HEK293 (cell line): ENCODE measurements around the gene USP13.

ENCODE experiments used
- CTCF ChIA-PET: fragments of 350-600 bp; formaldehyde crosslinking; extraction: SDS; loops from one replicate; lab custom pipeline; 2021; ENCODE audit warnings: antibody characterized with exemption; lab: Yijun Ruan, JAX
- POLR2A ChIA-PET: fragments of 300-600 bp; formaldehyde crosslinking; extraction: SDS; loops from one replicate; lab custom pipeline; 2020; ENCODE audit warnings: antibody characterized with exemption, inconsistent platforms; lab: Yijun Ruan, JAX
- H3K27ac ChIP-seq: fragments of 200-500 bp; sonication (Bioruptor generic); 2 replicates; pipeline ENCODE4 v1.5.1; 2014; ENCODE audit warnings: low read depth, low read length, control low read depth, inconsistent platforms; ENCODE audit errors: extremely low read depth
- H3K36me3 ChIP-seq, 2 experiments: fragments of 200-500 bp in 1 of 2; sonication (Bioruptor generic) in 1 of 2; 1 replicate in 1 of 2; 2 replicates in 1 of 2; pipeline ENCODE4 v1.5.1; 2014 to 2017; ENCODE audit warnings: inconsistent platforms in 2 of 2, low read length in 2 of 2; ENCODE audit not compliant: control insufficient read depth in 2 of 2, insufficient read depth in 1 of 2
- H3K4me1 ChIP-seq: fragments of 200-500 bp; sonication (Bioruptor generic); 2 replicates; pipeline ENCODE4 v1.5.1; 2014; ENCODE audit warnings: mild to moderate bottlenecking, low read length, inconsistent platforms; ENCODE audit not compliant: control insufficient read depth, insufficient read depth
- H3K4me3 ChIP-seq: 2 replicates; pipeline ENCODE4 v1.5.1; 2011; ENCODE audit warnings: low read depth, mild to moderate bottlenecking, control low read depth, low read length, moderate library complexity
- H3K9me3 ChIP-seq: fragments of 200-500 bp; sonication (Bioruptor generic); 2 replicates; pipeline ENCODE4 v1.5.1; 2014; ENCODE audit warnings: low read depth, low read length, inconsistent platforms; ENCODE audit not compliant: control insufficient read depth, insufficient read depth
- HIC1 ChIP-seq: fragments of 450-650 bp; formaldehyde crosslinking; IDR thresholded peaks from 2 replicates; pipeline ENCODE4 v1.5.1; 2016; ENCODE audit warnings: missing biosample characterization, missing genetic modification characterization
- OSR2 ChIP-seq: fragments of 450-650 bp; formaldehyde crosslinking; IDR thresholded peaks from 2 replicates; pipeline ENCODE4 v1.5.1; 2016; ENCODE audit warnings: missing biosample characterization, missing genetic modification characterization
- PRDM6 ChIP-seq: fragments of 450-650 bp; formaldehyde crosslinking; IDR thresholded peaks from 2 replicates; pipeline ENCODE4 v1.5.1; 2017; ENCODE audit warnings: missing biosample characterization, missing genetic modification characterization
- REST ChIP-seq: fragments of 450-650 bp; formaldehyde crosslinking; IDR thresholded peaks from 2 replicates; pipeline ENCODE4 v1.5.1; 2016; ENCODE audit warnings: missing biosample characterization, missing genetic modification characterization
- YY1 ChIP-seq: fragments of 450-650 bp; formaldehyde crosslinking; IDR thresholded peaks from 2 replicates; pipeline ENCODE4 v1.5.1; 2018; ENCODE audit warnings: missing biosample characterization, missing genetic modification characterization
- ZBTB49 ChIP-seq: fragments of 450-650 bp; formaldehyde crosslinking; IDR thresholded peaks from 2 replicates; pipeline ENCODE4 v1.5.1; 2016; ENCODE audit warnings: missing biosample characterization, missing genetic modification characterization, low read depth
- ZBTB7A ChIP-seq: fragments of 450-650 bp; formaldehyde crosslinking; IDR thresholded peaks from 2 replicates; pipeline ENCODE4 v1.5.1; 2016; ENCODE audit warnings: low read depth, missing biosample characterization, missing genetic modification characterization
- ZFP3 ChIP-seq: fragments of 450-650 bp; formaldehyde crosslinking; IDR thresholded peaks from 2 replicates; pipeline ENCODE4 v1.5.1; 2016; ENCODE audit warnings: low read depth, missing biosample characterization, missing genetic modification characterization
- ZNF10 ChIP-seq: fragments of 450-650 bp; formaldehyde crosslinking; IDR thresholded peaks from 2 replicates; pipeline ENCODE4 v1.5.1; 2017; ENCODE audit warnings: missing biosample characterization, missing genetic modification characterization
- ZNF133 ChIP-seq: fragments of 450-650 bp; formaldehyde crosslinking; IDR thresholded peaks from 2 replicates; pipeline ENCODE4 v1.5.1; 2016; ENCODE audit warnings: missing biosample characterization, missing genetic modification characterization
- ZNF223 ChIP-seq: fragments of 450-650 bp; formaldehyde crosslinking; IDR thresholded peaks from 2 replicates; pipeline ENCODE4 v1.5.1; 2016; ENCODE audit warnings: missing biosample characterization, missing genetic modification characterization
- ZNF248 ChIP-seq: fragments of 450-650 bp; formaldehyde crosslinking; IDR thresholded peaks from 2 replicates; pipeline ENCODE4 v1.5.1; 2017; ENCODE audit warnings: missing biosample characterization, missing genetic modification characterization
- ZNF266 ChIP-seq: fragments of 450-650 bp; formaldehyde crosslinking; IDR thresholded peaks from 2 replicates; pipeline ENCODE4 v1.5.1; 2016; ENCODE audit warnings: missing biosample characterization, missing genetic modification characterization, low read depth
- ZNF366 ChIP-seq: fragments of 450-650 bp; formaldehyde crosslinking; conservative IDR thresholded peaks from 2 replicates; pipeline ENCODE4 v1.5.1; 2016; ENCODE audit warnings: missing biosample characterization, missing genetic modification characterization
- ZNF391 ChIP-seq: fragments of 450-650 bp; formaldehyde crosslinking; IDR thresholded peaks from 2 replicates; pipeline ENCODE4 v1.5.1; 2016; ENCODE audit warnings: low read depth, missing biosample characterization, missing genetic modification characterization, borderline replicate concordance
- ZNF404 ChIP-seq: fragments of 450-650 bp; formaldehyde crosslinking; IDR thresholded peaks from 2 replicates; pipeline ENCODE4 v1.5.1; 2017; ENCODE audit warnings: missing biosample characterization, missing genetic modification characterization
- ZNF416 ChIP-seq: fragments of 450-650 bp; formaldehyde crosslinking; IDR thresholded peaks from 2 replicates; pipeline ENCODE4 v1.5.1; 2016; ENCODE audit warnings: missing biosample characterization, missing genetic modification characterization
- ZNF510 ChIP-seq: fragments of 450-650 bp; formaldehyde crosslinking; IDR thresholded peaks from 2 replicates; pipeline ENCODE4 v1.5.1; 2018; ENCODE audit warnings: mild to moderate bottlenecking, missing genetic modification characterization, missing biosample characterization; ENCODE audit not compliant: insufficient replicate concordance
- ZNF529 ChIP-seq: fragments of 450-650 bp; formaldehyde crosslinking; IDR thresholded peaks from 2 replicates; pipeline ENCODE4 v1.5.1; 2017; ENCODE audit warnings: missing genetic modification characterization, missing biosample characterization; ENCODE audit not compliant: insufficient replicate concordance
- ZNF560 ChIP-seq: fragments of 450-650 bp; formaldehyde crosslinking; IDR thresholded peaks from 2 replicates; pipeline ENCODE4 v1.5.1; 2017; ENCODE audit warnings: missing biosample characterization, missing genetic modification characterization, borderline replicate concordance
- ZNF677 ChIP-seq: fragments of 450-650 bp; IDR thresholded peaks from 2 replicates; pipeline ENCODE4 v1.5.0; 2018; ENCODE audit warnings: missing biosample characterization, mild to moderate bottlenecking, missing genetic modification characterization, moderate library complexity
- ZNF830 ChIP-seq: fragments of 450-650 bp; IDR thresholded peaks from 2 replicates; pipeline ENCODE4 v1.5.0; 2018; ENCODE audit warnings: missing biosample characterization, missing genetic modification characterization, low read depth, mild to moderate bottlenecking, moderate library complexity
- ZSCAN30 ChIP-seq: fragments of 450-650 bp; IDR thresholded peaks from 2 replicates; pipeline ENCODE4 v1.5.1; 2018; ENCODE audit warnings: missing biosample characterization, mild to moderate bottlenecking, missing genetic modification characterization, moderate library complexity

The USP13 gene

GRCh38 chr3:179695672-179696313 is 43.0 kb downstream of the USP13 start:
- Histone ChIP-seq H3K4me1 (no peaks in the 10 kb centered on the region), H3K4me3 (no peak overlapping the region), H3K9me3 (no peaks in the 10 kb centered on the region), H3K36me3 (peaks cover 3 to 12% of the 10 kb centered on the region in 2 experiments; a peak in 2 of 3 replicates), H3K27ac (no peak overlapping the region)
- ChIA-PET POLR2A (no interaction called here), CTCF (no interaction called here)
- no peak for TF ChIP-seq ZNF10 (tag by site-specific recombination)
- 0 out of 2 replicates have a peak, but pooled peaks have one; percentile 4 for TF ChIP-seq PRDM6 (tag by site-specific recombination)
- TF ChIP-seq ZNF248, result no peak
- no peak for TF ChIP-seq ZBTB49 (tag by site-specific recombination)

GRCh38 chr3:179697736-179698332 is 45.0 kb downstream of the USP13 start:
- Histone ChIP-seq H3K4me1 (no peaks in the 10 kb centered on the region), H3K9me3 (no peaks in the 10 kb centered on the region), H3K27ac (no peak overlapping the region), H3K36me3 (peaks cover 0 to 3% of the 10 kb centered on the region in 2 experiments; a peak in 2 of 3 replicates), H3K4me3 (no peak overlapping the region)
- TF ChIP-seq ZNF510 (tag by site-specific recombination) (no peak), ZNF391 (tag by site-specific recombination) (no peak), ZNF223 (tag by site-specific recombination) (no peak), ZFP3 (tag by site-specific recombination) (no peak), ZNF416 (tag by site-specific recombination) (no peak), ZNF266 (tag by site-specific recombination) (no peak), HIC1 (tag by site-specific recombination) (no peak), ZNF677 (tag by site-specific recombination) (no peak), YY1 (tag by site-specific recombination) (no peak), ZNF133 (tag by site-specific recombination) (no peak), ZNF560 (tag by site-specific recombination) (no peak), ZSCAN30 (no peak), ZNF404 (tag by site-specific recombination) (no peak), ZNF366 (tag by site-specific recombination) (no peak), ZBTB7A (tag by site-specific recombination) (no peak), REST (no peak), ZNF830 (tag by site-specific recombination) (no peak), ZNF529 (tag by site-specific recombination) (no peak), OSR2 (no peak)
- CTCF ChIA-PET, result no interaction called here
- POLR2A ChIA-PET, result no interaction called here
